DND-41 (cell line): ENCODE results near the gene MAGEB16.

Experiments
- ATAC-seq: fragments of 200-7000 bp; cut with Tn5 transposase; 3 replicates; pipeline ENCODE4 v1.9.1; 2021; ENCODE audit warnings: low read depth; ENCODE audit not compliant: insufficient read depth
- DNase-seq: peaks from one replicate; pipeline ENCODE4 v3.0.0-alpha.2; 2020
- H2AFZ ChIP-seq: 2 replicates; pipeline ENCODE4 v1.6.0; 2012; ENCODE audit warnings: low read depth, low read length
- H3K27ac ChIP-seq: 2 replicates; pipeline ENCODE4 v1.5.1; 2012; ENCODE audit warnings: low read length, inconsistent platforms
- H3K27me3 ChIP-seq: fragments of 200-600 bp; sonication (generic); 2 replicates; pipeline ENCODE4 v1.6.0; 2012; ENCODE audit warnings: low read length, mild to moderate bottlenecking, inconsistent platforms; ENCODE audit not compliant: insufficient read depth, poor library complexity
- H3K36me3 ChIP-seq: 2 replicates; pipeline ENCODE4 v1.5.1; 2012; ENCODE audit warnings: low read length, inconsistent platforms; ENCODE audit not compliant: insufficient read depth
- H3K4me1 ChIP-seq: 2 replicates; pipeline ENCODE4 v1.5.1; 2012; ENCODE audit warnings: mild to moderate bottlenecking, low read length; ENCODE audit not compliant: insufficient read depth
- H3K4me2 ChIP-seq: 2 replicates; pipeline ENCODE4 v1.6.0; 2012; ENCODE audit warnings: mild to moderate bottlenecking, moderate library complexity, low read length, inconsistent platforms; ENCODE audit not compliant: insufficient read depth
- H3K4me3 ChIP-seq, 2 experiments: fragments of 200-600 bp in 1 of 2; shearing (Covaris generic) in 1 of 2; 2 replicates each; pipeline ENCODE4 v1.5.1; 2012 to 2016; ENCODE audit warnings: inconsistent platforms in 2 of 2, low read length in 2 of 2, mild to moderate bottlenecking in 2 of 2, low read depth in 1 of 2, moderate library complexity in 1 of 2
- H3K79me2 ChIP-seq: 2 replicates; pipeline ENCODE4 v1.6.0; 2012; ENCODE audit warnings: low read length, inconsistent platforms; ENCODE audit not compliant: insufficient read depth
- H3K9ac ChIP-seq: 2 replicates; pipeline ENCODE4 v1.6.0; 2012; ENCODE audit warnings: low read depth, mild to moderate bottlenecking, inconsistent platforms, low read length, moderate library complexity
- H3K9me3 ChIP-seq: 2 replicates; pipeline ENCODE4 v1.5.1; 2012; ENCODE audit warnings: low read length, moderate library complexity, mild to moderate bottlenecking, inconsistent platforms; ENCODE audit not compliant: insufficient read depth, severe bottlenecking
- H4K20me1 ChIP-seq: 2 replicates; pipeline ENCODE4 v1.6.0; 2012; ENCODE audit warnings: low read length; ENCODE audit not compliant: insufficient read depth
- EZH2 ChIP-seq: IDR thresholded peaks from 3 replicates; pipeline ENCODE4 v1.6.1; 2012; ENCODE audit warnings: borderline replicate concordance, low read depth, mild to moderate bottlenecking, moderate library complexity, low read length, inconsistent platforms; ENCODE audit not compliant: severe bottlenecking
- TF ChIP-seq, protein P1 (sequence below): IDR thresholded peaks from 2 replicates; pipeline ENCODE4 v1.5.1; 2012; ENCODE audit warnings: borderline replicate concordance, low read length, moderate library complexity, mild to moderate bottlenecking; ENCODE audit not compliant: poor library complexity, severe bottlenecking; ENCODE audit errors: extremely low read depth

The MAGEB16 gene

GRCh38 chrX:35842674-35843073 lies 44.5 kb downstream of the MAGEB16 start:
- peak; percentile 16 for DNase-seq
- Histone ChIP-seq H3K27me3 (no peaks in the 10 kb centered on the region), H3K79me2 (no peaks in the 10 kb centered on the region), H3K9me3 (no peaks in the 10 kb centered on the region), H4K20me1 (no peaks in the 10 kb centered on the region), H3K9ac (no peak overlapping the region), H3K4me1 (peaks cover 13% of the 10 kb centered on the region), H3K4me3 (no peak overlapping the region), H3K4me2 (peak overlapping the region; percentile 8; the same call in 1 of the 2 replicates), H2AFZ (peak overlapping the region; percentile 59), H3K27ac (0 out of 2 replicates have a peak overlapping the region, but pooled peaks have one; percentile 36), H3K36me3 (no peaks in the 10 kb centered on the region)
- TF ChIP-seq, protein P1, sequence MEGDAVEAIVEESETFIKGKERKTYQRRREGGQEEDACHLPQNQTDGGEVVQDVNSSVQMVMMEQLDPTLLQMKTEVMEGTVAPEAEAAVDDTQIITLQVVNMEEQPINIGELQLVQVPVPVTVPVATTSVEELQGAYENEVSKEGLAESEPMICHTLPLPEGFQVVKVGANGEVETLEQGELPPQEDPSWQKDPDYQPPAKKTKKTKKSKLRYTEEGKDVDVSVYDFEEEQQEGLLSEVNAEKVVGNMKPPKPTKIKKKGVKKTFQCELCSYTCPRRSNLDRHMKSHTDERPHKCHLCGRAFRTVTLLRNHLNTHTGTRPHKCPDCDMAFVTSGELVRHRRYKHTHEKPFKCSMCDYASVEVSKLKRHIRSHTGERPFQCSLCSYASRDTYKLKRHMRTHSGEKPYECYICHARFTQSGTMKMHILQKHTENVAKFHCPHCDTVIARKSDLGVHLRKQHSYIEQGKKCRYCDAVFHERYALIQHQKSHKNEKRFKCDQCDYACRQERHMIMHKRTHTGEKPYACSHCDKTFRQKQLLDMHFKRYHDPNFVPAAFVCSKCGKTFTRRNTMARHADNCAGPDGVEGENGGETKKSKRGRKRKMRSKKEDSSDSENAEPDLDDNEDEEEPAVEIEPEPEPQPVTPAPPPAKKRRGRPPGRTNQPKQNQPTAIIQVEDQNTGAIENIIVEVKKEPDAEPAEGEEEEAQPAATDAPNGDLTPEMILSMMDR, result no peak
- no peak for TF ChIP-seq EZH2
- peak; percentile 87 for ATAC-seq

GRCh38 chrX:35847736-35848135 lies 49.6 kb downstream of the MAGEB16 start:
- Histone ChIP-seq H3K4me3 (no peak overlapping the region), H3K27ac (no peak overlapping the region), H3K9ac (no peak overlapping the region), H3K79me2 (no peaks in the 10 kb centered on the region), H2AFZ (no peak overlapping the region), H3K4me2 (no peak overlapping the region), H4K20me1 (no peaks in the 10 kb centered on the region), H3K9me3 (no peaks in the 10 kb centered on the region), H3K4me1 (peaks cover 6% of the 10 kb centered on the region), H3K36me3 (no peaks in the 10 kb centered on the region), H3K27me3 (no peaks in the 10 kb centered on the region)
- TF ChIP-seq EZH2, result no peak
- TF ChIP-seq, protein P1, result no peak
- DNase-seq, result no peak
- ATAC-seq, result no peak
